ELR (cell line): Measurements from ENCODE around the gene NDUFAF8.

Experiments
- DNase-seq: peaks from one replicate; pipeline ENCODE4 v3.0.0-alpha.2; 2015; ENCODE audit warnings: low read depth

The NDUFAF8 gene

GRCh38 chr17:81239714-81240555 lies 817 bp downstream of the NDUFAF8 start:
- DNase-seq = peak; percentile 55

- DNase-seq = no peak
Measured at GRCh38 chr17:81240761-81241160, 1.6 kb downstream of the NDUFAF8 start.

GRCh38 chr17:81241203-81241602 lies 2.1 kb downstream of the NDUFAF8 start:
- DNase-seq = no peak

- peak; percentile 67 for DNase-seq
Measured at GRCh38 chr17:81241648-81242420, 2.7 kb downstream of the NDUFAF8 start.

DNA sequence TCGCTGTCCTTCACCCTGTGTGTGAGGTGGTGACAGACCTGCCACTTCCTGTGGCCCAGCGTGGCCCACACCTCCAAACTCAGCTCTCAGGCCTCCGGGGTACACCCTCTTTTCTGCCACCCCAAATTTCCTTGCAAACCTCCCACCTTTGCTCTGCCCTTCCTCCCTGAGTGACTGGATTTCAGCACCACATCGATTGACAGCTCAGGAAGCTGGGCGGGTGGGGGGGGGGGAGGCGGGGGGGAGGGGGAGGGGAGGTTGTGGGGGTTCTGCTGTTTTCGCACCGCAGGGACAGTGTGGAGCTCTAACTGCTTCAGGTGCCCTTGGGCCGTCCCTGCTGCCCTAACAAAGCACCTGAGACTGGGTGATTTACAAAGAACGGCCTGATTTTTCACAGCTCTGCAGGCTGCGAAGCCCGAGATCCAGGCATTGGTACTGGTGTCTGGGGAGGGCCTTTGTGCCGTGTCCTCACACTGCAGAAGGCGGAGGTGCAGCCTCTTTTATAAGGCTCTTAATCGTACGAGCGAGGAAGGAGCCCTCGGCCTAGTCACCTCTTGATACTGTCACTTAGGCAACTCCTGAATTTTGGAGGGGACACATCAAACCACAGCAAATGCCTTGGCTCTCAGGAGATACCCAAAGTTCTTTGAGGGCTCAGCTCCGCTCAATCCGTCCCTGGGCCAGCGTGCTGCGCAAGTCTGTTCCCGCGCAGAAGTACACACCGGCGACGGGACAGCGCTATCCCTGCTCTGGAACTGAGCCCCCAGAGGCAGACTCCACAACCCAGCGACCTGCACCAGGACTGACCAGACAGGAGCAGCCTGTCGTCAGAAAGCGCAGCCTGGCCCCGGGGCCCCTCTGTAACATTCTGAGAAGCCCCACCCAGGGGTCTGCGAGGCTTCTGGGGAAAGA lies 3.6 kb downstream of the NDUFAF8 start:
- no peak for DNase-seq

GRCh38 chr17:81243333-81243664 lies 4.2 kb downstream of the NDUFAF8 start:
- no peak for DNase-seq

DNA sequence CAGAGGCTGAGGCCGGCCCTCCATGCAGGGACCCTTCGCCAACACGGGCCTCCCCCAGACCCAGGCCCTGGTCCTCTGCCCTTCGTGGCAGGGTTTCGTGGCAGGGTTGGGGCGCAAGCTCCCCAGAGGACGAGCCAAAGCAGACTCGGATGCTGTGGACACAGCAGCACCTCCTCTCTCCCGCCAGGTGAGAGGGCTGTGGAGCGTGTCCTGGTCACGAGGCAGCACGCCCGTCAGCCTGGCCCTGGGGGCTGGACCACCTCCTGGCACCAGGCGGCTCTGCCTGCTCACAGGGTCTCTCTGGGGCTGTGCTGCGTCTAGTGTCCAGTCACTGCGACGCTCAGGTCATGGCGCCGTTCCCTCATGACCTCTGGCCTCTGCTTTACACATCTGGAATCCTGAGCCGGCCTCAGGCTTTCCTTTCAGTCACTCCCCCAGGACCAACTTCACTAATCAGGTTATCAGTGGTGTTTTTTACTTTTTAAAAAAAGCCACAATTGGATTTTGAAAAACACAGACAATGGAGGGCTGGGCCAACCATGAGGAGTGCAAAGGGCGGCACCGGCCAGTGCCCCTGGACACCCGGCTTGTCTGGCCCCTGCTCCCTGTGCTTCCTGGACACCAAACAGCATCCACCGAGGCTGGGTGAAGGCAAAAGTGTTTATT lies 5.4 kb downstream of the NDUFAF8 start:
- DNase-seq = no peak

DNA sequence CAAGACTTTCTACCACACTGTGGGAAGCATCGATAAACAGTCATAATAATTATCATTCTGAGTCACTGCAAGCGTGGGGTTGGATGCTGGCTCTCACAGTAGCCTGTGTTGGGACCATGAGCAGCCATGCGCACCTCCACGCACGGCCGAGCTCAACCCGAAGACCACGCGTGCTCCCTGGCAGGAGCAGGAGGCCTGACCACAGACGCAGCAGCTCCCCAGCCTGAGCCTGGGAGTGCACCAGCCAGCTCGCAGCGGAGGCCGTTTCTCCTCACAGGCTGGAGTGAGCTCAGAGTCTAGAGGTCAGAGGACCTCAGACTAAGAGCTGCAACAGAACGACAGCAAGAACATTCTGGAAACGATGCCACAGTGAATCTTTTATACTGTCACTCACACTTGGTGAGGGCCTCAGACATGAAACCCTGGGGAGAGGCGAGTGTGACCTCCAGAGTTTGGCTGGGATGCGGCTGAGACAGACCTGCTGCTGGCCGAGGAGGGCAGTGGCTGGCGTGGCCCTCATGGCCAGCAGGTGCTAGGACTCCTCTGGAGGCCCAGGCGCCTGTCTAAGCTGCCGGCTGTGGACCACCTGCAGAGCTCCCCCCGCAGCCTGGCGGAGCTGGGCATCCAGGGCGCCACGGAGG lies 6.0 kb downstream of the NDUFAF8 start:
- peak; percentile 51 for DNase-seq

- no peak for DNase-seq
Measured at GRCh38 chr17:81245665-81246342, 6.7 kb downstream of the NDUFAF8 start.

DNA sequence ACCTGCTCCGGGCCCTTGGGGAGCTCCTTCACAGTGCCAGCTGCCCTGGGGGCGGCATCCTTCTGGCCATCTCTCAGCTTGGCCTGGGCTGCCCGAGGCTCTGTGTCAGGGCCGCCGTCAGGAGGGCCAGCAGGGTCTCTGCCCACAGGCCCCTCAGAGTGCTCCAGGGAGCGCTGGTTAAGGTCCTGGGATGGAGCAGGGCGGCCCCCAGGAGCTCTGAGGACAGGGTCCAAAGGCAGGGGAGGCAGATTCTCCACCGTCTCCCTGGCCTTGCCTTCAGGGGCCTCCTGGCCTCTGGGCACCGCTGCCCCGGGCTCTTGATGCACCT lies 7.2 kb downstream of the NDUFAF8 start:
- DNase-seq = no peak

DNA sequence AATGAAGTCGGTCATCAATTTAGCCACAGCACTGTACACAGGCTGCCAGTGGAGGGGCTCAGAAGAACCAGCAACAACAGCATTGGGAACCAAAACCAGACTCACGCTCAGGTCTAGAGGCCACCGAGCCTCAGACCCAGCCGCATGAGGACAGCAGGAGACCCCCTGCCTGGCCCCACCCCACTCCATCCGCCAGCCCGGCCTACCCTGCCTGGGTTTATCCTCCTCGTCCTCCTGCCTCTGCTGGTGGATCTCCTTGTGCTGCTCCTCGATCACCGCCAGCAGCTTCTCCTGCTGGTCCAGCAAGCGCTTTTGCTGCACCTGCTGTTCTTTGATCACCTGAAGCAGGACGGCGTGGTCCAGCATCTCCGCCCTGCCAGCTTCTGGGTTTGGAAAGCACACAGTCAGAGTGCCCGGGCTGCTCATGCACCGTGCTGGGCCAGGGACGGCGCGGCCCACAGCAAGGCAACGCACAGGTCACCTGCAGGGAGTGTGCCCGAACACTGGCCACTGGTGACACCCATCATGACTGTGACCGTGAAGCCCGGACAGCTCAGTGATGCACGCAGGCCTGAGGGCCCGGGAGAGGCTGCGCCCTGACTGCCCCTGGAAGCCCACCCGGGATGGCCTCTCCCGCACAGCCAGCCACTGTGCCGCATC lies 7.7 kb downstream of the NDUFAF8 start:
- DNase-seq = no peak

DNA sequence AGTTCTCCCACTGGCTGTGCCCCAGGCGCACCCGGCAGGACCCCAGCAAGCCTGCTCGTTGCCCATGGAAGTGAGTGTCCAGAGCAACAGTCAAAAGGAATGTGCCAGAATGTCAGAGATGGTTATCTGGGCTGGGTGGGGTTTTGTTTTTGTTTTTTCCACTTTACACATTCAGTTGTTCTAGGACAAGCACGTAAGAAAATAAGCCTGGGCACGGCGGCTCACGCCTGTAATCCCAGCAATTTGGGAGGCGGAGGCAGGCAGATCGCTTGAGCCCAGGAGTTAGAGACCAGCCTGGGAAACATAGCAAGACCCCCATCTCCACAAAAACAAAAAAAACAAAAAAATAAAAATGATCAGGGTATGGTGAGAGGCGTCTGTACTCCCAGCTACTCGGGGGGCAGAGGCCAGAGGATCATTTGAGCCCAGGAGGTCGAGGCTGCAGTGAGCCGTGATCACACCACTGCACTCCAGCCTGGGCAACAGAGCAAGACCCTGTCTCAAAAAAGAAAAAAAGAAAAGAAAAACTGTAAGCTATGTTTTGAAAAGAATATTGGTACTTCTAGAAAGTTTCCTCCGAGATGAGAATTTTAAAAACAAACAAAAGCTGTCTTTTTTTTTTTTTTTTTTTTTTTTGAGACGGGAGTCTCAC lies 8.3 kb downstream of the NDUFAF8 start:
- no peak for DNase-seq

DNA sequence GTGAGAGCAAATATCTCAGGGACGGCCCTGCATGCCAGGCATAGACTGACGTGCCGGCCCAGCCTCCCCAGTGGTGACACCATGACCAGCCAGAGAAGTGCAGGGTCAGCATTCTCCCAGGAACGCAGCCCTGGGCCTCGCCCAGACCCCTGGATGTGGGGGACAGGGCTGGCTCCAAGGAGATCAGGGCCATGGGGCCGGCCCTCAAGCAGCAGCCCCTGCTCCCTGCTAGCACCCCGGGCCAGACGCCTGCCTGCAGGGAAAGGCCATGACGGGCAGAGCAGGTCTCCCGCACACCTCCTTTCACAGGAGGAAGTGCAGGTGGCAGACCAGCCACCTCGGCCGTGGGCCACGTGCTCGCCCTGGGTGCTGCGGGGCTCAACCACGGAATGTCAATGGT lies 9.5 kb downstream of the NDUFAF8 start:
- no peak for DNase-seq

DNA sequence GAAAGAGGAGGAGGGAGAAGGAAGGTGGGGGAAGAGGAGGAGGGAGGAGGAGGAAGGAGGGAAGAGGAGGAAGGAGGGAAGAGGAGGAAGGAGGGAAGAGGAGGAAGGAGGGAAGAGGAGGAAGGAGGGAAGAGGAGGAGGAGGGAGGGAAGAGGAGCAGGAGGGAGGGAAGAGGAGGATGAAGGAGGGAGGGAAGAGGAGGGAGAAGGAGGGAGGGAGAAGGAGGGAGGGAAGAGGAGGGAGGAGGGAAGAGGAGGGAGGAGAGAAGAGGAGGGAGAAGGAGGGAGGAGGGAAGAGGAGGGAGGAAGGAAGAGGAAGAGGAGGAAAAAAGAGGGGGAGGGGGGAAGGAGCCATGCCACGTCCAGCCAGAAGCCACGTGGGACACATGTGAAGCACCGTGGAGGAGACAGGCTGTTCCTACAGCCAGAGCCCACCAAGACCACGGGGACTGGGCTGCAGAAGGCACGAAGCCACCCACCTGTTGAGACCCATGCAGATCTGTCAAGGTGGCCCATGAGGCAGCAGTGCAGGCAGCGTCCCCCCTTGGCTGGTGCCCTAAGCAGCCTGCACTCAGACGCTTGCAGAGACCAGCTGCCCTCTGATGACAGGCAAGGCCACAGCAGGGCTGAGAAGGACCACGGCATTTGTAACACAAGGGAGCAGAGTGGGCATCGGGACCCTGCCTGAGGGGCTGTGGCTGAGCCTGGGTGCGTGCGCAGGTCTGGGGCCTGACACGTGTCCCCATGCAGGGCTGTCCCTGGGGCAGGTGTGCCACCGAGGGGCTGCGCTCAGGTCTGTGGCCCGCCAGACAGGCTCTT lies 10.3 kb downstream of the NDUFAF8 start:
- no peak for DNase-seq

DNA sequence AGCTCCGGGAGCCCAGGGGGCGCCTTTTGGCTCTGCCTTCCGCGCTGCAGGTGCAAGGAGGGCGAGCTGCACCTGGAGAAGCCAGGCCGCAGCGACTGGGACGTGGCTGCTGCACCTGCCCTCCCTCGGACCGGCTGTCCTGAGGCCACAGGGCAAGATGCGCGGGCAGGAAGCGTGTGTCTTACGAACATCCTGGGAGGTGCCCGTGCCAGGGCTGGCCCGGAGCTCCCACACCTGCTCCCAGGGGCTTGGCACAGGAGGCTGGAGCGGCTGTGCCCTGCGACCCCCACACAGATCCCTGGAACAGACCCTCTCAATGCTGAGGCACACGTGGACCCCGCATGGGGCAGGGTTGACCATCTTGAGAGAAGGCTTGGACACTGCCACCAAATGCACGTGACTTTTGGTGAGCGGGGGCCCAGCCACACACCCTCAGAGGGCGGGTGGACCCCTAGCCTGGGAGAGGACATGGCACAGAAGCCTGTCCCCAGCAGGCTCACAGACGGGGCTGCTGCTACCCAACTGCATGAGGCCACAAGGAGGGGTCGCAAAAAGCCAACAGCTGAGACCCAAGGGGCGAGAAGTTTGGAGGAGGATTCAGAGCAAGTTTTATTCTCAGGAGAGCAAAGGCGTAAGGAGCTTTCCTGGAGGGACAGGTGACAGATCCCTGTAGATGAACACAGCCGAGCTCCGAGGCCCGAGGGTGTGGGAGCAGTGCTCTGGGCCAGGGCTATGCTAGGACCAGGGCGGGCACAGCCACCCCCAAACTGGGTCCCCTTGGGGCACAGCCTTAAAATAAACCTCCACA lies 11.4 kb downstream of the NDUFAF8 start:
- no peak for DNase-seq

DNA sequence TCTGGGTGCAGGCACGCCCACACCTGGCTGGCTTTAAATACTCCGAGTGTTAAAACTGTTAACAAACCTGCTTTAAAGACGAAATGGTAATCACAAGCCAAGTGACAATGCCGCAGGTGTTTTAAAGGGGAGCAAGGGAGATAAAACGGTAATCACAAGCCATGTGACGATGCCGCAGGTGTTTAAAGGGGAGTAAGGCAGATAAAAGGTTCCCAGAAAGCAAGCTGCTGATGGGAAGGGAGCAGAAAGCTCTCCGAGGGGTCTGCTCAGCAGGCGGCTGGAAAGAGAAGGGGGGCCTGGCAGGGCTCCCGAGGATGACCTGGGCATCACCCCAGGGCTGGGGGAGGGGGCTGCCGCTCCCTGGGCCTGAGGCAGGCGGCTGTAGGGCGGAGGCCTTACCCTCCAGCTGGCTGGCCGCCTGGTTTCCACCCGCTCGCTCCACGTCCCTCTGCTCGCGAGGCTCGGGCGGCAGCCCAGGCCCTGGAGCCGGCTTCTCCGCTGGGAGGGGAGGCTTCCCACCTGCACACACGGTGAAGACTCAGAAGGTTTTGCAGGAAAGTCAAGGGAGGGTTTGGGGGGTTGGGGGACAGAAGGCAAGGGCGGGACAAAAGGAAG lies 12.1 kb downstream of the NDUFAF8 start:
- no peak for DNase-seq

- no peak for DNase-seq
Measured at GRCh38 chr17:81251709-81252301, 12.7 kb downstream of the NDUFAF8 start.
